ENCODE results near the gene PSRC1.

Gene PSRC1

DNA sequence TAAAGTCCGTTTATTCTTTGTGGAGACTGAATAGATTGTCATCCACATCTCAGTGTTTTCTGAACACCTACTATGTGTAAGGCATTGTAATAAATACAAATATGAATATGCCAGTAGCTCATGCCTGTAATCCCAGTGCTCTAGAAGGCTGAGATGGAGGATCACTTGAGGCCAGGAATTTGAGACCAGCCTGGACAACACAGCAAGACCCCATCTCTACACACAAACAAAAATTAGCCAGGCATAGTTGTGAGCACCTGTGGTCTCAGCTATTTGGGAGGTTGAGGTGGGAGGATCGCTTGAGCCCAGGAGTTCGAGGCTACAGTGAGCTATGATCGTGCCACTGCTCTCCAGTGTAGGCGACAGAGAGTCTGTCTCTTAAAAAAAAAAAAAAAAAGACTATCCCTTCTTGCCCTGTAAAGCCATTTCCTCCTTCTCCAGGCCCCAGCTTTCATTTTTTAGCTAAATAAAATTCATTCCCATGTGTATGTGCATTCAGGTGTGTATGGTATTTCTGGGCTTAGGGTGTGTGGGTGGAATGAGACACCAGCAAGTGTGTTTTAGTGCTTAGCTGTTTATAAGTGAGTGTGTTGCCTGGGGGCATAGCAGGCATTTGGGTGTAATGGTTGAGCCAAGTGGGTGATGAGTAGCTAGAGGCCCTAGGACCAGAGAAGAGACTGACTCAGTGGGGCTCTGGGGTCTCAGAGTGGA is 25.8 kb downstream of the PSRC1 start:
- no peak for DNase-seq

DNA sequence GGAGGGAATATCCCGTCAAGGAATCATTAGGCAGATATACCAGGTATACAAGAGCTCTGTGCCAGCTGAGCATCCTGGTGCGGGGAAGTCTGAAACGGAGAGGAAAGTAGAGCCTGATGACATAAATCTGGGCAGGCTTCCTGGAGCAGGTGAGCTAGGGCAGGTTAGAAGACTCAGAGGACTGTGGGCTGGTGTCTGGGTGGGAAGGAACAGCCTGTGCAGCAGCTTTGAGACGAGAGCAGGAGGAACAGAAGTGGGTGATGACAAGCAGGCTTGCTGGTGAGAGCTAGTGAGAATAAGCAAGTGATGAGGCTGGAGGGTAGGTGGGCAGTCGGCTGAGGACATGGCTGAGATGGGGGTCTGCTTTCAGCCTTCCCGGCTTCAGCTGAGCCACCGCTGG is 26.9 kb downstream of the PSRC1 start:
- no peak for DNase-seq

DNA sequence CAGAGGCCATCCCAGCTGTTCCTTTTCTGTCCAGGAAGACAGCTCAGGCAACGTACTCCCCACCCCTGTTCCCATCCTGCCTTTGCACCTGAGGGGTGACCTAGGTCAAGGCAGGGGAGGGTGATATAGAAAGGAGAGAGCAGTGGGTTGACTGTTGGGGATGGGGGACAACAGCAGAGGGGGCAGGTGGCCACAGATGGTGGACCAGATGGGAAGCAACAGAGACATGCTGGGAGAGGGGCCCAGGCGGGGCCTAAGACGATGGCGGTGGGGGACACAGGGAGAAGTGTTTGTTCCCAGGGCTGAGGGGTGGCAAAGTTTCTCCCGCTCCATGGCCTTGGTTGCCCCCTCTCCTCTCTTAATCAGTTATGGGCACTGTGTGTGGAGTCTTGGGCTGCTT is 27.3 kb downstream of the PSRC1 start:
- no peak for DNase-seq

DNA sequence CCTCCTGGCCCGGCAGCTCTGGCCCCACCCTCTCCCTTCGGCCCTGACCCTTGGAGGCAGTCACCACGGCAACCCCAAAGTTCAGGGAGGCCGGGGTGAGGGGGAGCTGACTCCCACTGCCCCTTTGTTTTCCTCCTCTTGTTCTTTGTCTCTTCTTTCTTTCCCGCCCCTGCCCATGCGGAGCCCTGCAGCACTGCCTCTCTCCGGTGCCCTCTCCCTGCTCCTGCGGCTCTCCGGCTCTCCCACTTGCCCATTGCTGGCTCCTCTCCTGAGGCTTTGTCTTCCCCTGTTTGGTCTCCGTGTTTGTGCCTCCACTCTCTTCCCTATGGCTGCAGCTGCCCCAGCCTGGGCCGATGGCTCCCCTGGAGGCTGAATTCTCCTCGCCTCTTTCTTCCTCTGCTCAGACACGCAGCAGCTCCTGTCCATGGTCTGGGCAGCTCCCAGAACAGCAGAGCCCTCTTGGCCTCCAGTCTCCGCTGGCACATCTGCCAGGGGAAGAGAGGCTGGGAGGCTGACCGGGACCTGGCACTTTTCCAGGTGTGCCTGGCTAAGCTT is 27.8 kb downstream of the PSRC1 start:
- DNase-seq: no peak

DNA sequence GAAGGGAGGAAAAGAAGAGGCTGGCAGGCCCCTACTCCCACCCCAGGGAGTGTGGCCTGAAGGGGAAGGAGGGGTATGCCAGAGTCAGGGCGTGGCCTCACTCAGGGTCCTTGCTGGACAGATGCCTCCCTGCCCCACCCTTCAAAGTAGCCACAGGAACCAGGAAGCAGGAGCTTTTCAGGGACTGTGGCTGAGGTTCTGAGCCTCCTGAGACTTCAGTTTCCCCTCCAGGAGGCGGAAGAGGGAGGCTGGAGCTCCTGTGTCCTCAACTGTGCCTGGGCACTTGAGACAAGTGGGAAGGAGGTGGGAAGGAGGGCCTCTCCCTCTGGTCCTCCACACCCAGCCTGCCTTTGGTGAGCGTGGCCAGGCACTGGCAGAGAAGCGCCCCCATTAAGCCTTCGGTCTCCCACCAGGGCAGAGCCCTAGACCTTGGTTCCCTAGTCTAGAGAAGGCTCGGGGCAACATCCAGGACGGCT is 28.3 kb downstream of the PSRC1 start:
- DNase-seq: no peak

DNA sequence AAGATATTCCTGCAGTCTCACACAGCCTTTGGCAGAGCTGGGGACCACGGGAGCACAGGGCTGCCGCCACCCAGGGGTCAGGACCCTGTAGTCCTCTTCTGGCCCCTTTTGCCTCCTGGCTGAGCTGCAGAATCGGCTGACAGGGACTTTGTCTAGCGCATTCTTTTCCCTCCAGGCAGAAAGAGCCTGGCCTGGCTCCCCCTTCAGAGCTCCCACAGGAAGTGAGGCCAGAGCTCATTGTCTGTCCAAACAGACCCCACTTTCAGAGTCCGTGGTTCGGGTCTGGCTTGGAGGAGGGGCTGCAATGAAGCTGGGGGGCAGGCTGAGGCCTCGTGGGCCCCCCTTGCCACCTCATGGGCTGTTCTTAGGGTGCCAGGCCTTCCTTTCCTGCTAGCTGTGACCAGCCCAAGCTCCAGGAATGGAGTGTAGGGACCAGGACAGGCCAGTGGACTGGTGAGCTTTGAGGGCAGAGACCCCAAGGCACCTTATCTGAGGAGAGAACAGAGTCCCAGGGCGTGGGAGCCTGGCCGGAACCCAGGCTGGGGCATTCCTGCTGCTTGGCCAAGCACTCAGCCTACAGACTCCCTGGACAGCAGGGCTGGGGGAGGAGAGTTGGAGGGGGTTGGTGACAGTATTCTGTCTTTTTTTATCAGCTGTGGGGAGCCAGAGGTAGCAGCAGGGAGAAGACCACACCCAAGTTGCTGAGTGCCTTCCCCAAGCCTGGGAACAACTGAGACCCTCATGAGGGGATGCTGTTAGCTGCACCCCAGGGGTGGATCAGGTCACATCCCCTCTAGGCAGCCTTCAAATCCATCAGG is 28.9 kb downstream of the PSRC1 start:
- DNase-seq: no peak

DNA sequence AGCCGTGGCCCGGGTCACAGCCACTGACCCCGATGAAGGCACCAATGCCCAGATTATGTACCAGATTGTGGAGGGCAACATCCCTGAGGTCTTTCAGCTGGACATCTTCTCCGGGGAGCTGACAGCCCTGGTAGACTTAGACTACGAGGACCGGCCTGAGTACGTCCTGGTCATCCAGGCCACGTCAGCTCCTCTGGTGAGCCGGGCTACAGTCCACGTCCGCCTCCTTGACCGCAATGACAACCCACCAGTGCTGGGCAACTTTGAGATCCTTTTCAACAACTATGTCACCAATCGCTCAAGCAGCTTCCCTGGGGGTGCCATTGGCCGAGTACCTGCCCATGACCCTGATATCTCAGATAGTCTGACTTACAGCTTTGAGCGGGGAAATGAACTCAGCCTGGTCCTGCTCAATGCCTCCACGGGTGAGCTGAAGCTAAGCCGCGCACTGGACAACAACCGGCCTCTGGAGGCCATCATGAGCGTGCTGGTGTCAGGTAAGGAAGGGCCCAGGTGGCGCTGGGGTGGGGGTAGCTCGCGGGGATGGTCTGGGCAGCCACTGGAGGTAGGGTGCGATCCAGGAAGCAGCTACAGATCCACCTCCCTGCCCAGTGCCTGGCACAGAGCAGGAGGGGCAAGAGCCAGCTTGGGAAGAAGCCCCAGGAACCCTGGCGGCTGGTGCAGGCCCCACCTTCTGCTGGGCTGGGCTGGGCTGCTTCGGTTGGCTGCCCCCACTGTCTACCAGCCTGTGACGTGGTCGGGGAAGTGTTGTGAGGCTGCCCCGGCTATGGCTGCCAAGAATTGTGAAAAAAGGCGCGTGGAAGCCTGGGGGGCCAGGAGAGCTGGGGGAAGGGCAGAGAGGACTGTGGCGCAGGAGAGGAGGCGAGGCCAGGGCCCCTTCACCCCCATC is 29.8 kb downstream of the PSRC1 start:
- DNase-seq: no peak

DNA sequence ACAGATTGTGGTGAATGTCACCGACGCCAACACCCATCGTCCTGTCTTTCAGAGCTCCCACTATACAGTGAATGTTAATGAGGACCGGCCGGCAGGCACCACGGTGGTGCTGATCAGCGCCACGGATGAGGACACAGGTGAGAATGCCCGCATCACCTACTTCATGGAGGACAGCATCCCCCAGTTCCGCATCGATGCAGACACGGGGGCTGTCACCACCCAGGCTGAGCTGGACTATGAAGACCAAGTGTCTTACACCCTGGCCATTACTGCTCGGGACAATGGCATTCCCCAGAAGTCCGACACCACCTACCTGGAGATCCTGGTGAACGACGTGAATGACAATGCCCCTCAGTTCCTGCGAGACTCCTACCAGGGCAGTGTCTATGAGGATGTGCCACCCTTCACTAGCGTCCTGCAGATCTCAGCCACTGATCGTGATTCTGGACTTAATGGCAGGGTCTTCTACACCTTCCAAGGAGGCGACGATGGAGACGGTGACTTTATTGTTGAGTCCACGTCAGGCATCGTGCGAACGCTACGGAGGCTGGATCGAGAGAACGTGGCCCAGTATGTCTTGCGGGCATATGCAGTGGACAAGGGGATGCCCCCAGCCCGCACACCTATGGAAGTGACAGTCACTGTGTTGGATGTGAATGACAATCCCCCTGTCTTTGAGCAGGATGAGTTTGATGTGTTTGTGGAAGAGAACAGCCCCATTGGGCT is 30.6 kb downstream of the PSRC1 start:
- DNase-seq: no peak

DNA sequence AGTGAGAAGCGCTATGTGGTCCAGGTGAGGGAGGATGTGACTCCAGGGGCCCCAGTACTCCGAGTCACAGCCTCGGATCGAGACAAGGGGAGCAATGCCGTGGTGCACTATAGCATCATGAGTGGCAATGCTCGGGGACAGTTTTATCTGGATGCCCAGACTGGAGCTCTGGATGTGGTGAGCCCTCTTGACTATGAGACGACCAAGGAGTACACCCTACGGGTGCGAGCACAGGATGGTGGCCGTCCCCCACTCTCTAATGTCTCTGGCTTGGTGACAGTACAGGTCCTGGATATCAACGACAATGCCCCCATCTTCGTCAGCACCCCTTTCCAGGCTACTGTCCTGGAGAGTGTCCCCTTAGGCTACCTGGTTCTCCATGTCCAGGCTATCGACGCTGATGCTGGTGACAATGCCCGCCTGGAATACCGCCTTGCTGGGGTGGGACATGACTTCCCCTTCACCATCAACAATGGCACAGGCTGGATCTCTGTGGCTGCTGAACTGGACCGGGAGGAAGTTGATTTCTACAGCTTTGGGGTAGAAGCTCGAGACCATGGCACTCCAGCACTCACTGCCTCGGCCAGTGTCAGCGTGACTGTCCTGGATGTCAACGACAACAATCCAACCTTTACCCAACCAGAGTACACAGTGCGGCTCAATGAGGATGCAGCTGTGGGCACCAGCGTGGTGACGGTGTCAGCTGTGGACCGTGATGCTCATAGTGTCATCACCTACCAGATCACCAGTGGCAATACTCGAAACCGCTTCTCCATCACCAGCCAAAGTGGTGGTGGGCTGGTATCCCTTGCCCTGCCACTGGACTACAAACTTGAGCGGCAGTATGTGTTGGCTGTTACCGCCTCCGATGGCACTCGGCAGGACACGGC is 31.4 kb downstream of the PSRC1 start:
- DNase-seq: peak in 1 of 6 experiments; percentile 3

DNA sequence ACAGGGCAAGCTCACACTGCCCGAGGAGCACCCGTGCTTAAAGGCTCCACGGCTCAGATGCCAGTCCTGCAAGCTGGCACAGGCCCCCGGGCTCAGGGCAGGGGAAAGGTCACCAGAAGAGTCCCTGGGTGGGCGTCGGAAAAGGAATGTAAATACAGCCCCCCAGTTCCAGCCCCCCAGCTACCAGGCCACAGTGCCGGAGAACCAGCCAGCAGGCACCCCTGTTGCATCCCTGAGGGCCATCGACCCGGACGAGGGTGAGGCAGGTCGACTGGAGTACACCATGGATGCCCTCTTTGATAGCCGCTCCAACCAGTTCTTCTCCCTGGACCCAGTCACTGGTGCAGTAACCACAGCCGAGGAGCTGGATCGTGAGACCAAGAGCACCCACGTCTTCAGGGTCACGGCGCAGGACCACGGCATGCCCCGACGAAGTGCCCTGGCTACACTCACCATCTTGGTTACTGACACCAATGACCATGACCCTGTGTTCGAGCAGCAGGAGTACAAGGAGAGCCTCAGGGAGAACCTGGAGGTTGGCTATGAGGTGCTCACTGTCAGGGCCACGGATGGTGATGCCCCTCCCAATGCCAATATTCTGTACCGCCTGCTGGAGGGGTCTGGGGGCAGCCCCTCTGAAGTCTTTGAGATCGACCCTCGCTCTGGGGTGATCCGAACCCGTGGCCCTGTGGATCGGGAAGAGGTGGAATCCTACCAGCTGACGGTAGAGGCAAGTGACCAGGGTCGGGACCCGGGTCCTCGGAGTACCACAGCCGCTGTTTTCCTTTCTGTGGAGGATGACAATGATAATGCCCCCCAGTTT is 32.3 kb downstream of the PSRC1 start:
- no peak for DNase-seq

DNA sequence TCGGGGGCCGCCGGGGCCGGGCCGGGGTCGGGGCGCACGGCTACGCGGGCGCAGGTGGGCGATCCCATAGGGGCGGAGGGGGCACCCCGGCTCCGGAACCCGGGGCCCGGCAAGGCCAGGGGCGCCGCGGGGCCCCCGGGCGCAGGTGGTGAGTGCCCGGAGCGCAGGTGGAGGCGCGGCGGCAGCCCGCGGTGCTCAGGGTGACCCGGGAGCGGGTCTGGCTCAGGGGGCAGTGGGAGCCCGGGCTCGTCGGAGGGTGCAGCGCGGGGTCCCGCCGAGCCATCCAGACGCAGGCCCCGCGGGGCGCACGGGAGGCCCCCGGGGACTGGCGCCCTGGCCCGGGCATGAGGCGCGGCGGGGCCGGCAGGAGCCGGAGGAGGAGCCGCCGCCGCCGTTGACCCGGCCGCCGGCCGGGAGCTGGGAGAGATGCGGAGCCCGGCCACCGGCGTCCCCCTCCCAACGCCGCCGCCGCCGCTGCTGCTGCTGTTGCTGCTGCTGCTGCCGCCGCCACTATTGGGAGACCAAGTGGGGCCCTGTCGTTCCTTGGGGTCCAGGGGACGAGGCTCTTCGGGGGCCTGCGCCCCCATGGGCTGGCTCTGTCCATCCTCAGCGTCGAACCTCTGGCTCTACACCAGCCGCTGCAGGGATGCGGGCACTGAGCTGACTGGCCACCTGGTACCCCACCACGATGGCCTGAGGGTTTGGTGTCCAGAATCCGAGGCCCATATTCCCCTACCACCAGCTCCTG is 33.1 kb downstream of the PSRC1 start:
- peak in 1 of 6 experiments; percentile 16 for DNase-seq

DNA sequence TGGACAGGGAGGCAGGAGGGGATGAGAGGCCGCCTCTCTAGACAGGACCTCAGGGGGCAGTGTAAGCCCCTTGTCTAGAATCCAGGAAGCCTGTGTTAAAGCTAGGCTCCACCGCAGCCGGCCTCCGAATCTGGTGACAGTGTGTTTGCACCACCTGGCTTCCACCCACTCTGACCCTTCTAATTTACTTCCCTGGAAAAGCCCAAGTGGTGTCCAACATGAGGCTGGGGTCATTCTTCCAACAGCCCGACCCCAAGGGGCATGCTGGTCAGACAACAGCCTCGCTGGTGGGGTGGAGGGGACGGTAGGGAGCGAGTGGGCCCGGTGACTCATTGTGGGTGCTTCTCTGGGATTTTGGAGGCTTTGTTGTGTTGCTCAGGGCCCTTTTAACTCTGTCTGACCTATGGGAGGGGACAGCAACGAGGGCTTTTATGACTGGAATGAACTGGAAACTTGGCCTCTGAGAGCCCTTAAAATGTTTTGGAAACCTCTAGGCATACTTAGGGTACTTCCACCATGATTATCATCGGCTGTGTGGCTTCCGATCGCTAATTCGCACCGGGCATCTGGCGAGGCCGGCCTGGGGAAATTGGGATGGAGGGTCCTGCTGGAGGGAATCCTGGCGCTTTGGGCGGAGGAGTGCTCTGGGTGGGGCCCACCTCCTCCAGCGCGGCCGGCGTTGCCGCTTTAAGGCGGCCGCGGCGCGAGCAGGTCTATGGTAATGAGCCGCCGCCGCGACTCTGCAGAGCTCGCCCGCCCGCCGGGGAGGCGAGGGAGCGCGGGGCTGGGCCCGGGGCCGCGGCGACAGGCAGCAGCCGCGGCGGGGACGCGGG is 33.9 kb downstream of the PSRC1 start, which contains the start of gene CELSR2:
TSS of gene CELSR2 (plus strand) at position 743 of the 833 bp plus-strand sequence. CDS start 541 bp downstream, outside the sequence.
- DNase-seq: peak; percentile 30 to 64 (median 54)

DNA sequence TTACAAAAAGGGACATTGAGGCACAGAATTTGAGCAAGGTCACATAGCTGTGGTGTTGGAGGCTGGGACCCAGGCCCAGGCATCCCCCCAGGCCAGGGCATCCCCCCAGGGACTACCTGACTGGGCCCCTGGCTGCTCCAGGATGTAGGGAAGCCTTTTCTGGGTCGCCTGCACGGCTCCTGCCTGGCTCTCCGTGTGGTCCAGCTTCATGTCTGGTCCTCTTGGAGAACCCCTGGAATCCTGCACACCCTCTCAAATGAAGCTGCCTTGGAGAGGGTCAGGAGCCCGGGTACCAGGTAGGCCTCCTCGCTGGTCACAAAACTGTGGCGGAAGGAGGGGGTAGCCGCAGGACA is 34.5 kb downstream of the PSRC1 start:
- DNase-seq: no peak

DNA sequence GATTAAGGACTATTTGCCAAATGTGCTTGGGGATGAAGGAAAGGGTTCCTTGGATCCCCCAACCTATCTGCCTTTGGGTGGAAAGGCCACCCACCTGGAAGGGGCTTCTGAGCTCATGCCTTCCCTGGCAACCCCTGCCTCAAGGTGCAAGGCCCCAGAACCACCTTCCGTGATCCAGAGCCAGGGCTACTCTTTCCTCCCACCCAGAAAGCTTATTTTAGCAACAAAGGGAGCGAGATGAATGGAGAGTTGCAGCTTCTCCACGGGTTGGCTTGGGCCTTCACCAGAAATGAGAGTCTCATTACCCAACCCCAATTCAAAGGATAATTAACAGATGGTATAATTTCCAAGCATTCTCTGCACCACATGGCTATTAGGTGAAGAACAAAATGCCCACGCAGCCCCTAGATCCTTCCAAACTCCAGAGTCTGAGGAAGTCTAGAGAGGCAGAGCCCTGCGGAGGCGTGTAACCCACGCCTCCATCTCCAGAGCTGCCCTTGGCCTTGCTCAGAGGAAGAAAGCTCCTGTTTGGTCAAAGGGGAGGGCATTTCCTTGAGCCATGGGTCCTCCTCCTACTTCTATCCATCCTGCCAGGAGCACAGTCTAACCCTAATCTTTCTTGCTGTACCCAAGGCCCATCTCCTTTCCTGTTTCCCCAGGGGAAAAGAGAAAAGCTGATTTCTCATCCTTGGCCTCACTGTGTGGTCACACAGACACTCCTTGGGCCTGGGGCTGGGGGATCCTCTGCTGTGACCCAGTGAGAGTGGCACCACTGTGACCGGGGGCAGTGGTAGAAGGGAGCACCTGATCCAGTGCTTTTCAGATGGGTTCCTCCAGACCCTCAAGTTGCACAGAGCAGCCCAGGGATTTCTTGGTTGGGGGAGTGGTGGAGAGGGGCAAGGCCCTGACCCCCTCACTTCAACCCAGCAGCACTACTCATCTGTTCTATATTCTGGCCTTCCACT is 35.3 kb downstream of the PSRC1 start:
- no peak for DNase-seq

DNA sequence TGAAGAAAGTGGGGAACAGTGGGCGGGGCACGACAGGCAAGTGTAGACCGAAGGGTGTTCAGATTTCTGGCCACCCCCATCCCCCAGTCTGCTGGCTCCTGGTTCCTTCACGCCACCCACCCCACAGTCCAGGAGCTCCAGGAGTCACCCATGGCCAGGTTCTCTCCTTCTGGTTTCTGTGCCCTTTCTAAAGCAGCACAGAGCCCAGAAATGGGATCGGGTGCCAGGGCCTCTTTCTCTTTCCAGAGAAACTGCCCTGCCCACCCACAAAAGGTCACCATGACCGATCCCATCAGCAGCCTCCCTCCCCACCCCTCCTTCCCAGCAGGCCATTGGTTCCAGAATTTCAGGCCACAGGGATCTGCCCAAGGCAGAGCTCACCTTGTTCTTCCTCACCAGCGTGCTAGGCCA is 36.8 kb downstream of the PSRC1 start:
- no peak for DNase-seq

DNA sequence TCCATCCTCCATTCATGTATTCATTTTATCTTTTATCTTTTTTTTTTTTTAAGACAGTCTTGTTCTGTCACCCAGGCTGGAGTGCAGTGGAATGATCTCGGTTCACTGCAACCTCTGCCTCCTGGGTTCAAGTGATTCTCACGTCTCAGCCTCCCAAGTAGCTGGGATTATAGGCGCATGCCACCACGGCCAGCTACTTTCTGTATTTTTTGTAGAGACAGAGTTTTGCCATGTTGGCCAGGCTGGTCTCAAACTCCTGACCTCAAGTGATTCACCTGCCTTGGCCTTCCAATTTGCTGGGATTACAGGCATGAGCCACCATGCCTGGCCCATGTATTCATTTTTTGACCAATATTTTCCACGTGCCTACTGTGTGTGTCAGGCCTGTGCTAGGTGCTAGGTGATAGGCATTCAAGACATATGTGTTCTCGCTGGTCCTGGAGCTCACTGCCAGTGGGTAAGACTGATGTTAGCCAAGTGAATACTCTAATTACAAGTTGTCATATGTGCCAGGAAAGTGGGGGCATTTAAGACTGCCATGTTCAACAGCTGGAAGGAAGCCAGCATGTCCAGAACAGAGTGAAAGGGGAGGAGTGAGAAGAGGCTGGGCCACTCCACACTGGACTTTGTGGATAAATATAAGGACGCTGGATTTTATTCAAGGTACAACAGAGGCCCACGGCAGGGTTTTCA is 38.9 kb downstream of the PSRC1 start:
- DNase-seq: no peak

DNA sequence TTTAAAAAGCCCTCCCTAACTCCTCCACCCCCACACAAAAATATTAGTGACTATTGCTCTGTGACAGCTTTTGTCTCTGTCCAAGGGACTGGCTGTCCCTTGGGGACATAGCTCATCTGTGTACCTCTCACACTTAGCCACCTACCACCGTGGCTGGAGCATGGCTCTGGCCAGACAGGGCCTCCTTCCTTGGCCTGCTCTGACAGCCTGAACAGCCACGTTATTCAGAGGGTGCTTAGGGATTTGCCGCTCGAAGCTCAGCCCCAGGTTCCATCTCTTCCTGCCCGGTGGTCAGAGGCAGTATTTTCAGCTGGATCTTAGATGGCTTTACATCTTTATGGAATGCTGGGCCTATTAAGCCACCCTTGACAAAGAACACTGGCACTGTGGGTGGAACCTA is 39.7 kb downstream of the PSRC1 start:
- DNase-seq: no peak
